ENCODE data around the gene DHRSX.
"Not testable (repeated sequence)": the region's sequence is repeated elsewhere in the genome, so short reads cannot be mapped to it uniquely, and the experiment has no call there.

The DHRSX gene

GRCh38 chrX:2360731-2361130, 140.0 kb downstream of the DHRSX start:
- Histone ChIP-seq H3K27ac (ENCODE audit: low read depth, low read length) (no peak overlapping the region), H4K20me1 (ENCODE audit: control insufficient read depth, insufficient read depth, low read depth, low read length) (no peaks in the 10 kb centered on the region), H3K27me3 (ENCODE audit: control insufficient read depth, low read length) (no peaks in the 10 kb centered on the region), H3K79me2 (ENCODE audit: control insufficient read depth, low read length) (no peaks in the 10 kb centered on the region), H3K4me2 (ENCODE audit: low read length) (no peak overlapping the region), H3K36me3 (ENCODE audit: control insufficient read depth, low read length) (0 out of 2 replicates have a peak, but pooled peaks cover 3% of the 10 kb centered on the region), H3K9me3 (ENCODE audit: control insufficient read depth, insufficient read depth, low read length) (peaks cover 11% of the 10 kb centered on the region), H3K9me2 (replicated peaks; ENCODE audit: control insufficient read depth, low read length) (no peaks in the 10 kb centered on the region), H3F3A (ENCODE audit: control insufficient read depth, insufficient read depth) (no peaks in the 10 kb centered on the region), H3K4me3 (ENCODE audit: low read length) (no peak overlapping the region), H3K4me1 (ENCODE audit: control insufficient read depth, low read length) (no peaks in the 10 kb centered on the region)
- TF ChIP-seq, protein P1, sequence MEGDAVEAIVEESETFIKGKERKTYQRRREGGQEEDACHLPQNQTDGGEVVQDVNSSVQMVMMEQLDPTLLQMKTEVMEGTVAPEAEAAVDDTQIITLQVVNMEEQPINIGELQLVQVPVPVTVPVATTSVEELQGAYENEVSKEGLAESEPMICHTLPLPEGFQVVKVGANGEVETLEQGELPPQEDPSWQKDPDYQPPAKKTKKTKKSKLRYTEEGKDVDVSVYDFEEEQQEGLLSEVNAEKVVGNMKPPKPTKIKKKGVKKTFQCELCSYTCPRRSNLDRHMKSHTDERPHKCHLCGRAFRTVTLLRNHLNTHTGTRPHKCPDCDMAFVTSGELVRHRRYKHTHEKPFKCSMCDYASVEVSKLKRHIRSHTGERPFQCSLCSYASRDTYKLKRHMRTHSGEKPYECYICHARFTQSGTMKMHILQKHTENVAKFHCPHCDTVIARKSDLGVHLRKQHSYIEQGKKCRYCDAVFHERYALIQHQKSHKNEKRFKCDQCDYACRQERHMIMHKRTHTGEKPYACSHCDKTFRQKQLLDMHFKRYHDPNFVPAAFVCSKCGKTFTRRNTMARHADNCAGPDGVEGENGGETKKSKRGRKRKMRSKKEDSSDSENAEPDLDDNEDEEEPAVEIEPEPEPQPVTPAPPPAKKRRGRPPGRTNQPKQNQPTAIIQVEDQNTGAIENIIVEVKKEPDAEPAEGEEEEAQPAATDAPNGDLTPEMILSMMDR (IDR thresholded peaks at IDR 0.05; ENCODE audit: low read depth, low read length, poor library complexity, severe bottlenecking): no peak
- no peak for TF ChIP-seq EZH2phosphoT487 (IDR thresholded peaks at IDR 0.05; ENCODE audit: borderline replicate concordance, low read length)

DNA sequence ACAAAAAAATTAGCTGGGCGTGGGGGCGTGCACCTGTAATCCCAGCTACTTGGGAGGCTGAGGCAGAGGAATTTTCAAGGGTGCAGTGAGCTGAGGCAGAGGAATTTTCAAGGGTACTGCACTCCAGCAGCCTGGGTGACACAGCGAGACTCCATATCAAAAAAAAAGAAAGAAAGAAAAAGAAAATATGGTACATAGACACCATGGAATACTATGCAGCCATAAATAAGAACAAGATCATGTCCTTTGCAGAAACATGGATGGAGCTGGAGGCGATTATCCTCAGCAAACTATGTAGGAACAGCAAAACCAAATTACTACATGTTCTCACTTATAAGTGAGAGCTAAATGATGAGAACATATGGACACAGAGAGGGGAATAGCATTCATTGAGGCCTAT, 141.3 kb downstream of the DHRSX start:
- not testable (repeated sequence) for H4K20me1 ChIP-seq (ENCODE audit: control insufficient read depth, insufficient read depth, low read depth, low read length); H3K4me1 ChIP-seq (ENCODE audit: control insufficient read depth, low read length); H3K27me3 ChIP-seq (ENCODE audit: control insufficient read depth, low read length); H3F3A ChIP-seq (ENCODE audit: control insufficient read depth, insufficient read depth); H3K4me2 ChIP-seq (ENCODE audit: low read length); H3K27ac ChIP-seq (ENCODE audit: low read depth, low read length); H3K79me2 ChIP-seq (ENCODE audit: control insufficient read depth, low read length); H3K36me3 ChIP-seq (ENCODE audit: control insufficient read depth, low read length); H3K4me3 ChIP-seq (ENCODE audit: low read length); H3K9me2 ChIP-seq (replicated peaks; ENCODE audit: control insufficient read depth, low read length)
- H3K9me3 ChIP-seq (ENCODE audit: control insufficient read depth, insufficient read depth, low read length): peaks cover 11% of the 10 kb centered on the region

- no peaks in the 10 kb centered on the region for H3K4me1 ChIP-seq (ENCODE audit: control insufficient read depth, low read length)
- no peaks in the 10 kb centered on the region for H3K79me2 ChIP-seq (ENCODE audit: control insufficient read depth, low read length)
- H3K4me2 ChIP-seq (ENCODE audit: low read length): no peak overlapping the region
- H3K27me3 ChIP-seq (ENCODE audit: control insufficient read depth, low read length): no peaks in the 10 kb centered on the region
- H3K9me3 ChIP-seq (ENCODE audit: control insufficient read depth, insufficient read depth, low read length): no peaks in the 10 kb centered on the region
- H3K27ac ChIP-seq (ENCODE audit: low read depth, low read length): no peak overlapping the region
- H3K36me3 ChIP-seq (ENCODE audit: control insufficient read depth, low read length): no peaks in the 10 kb centered on the region
- TF ChIP-seq, protein P1 (IDR thresholded peaks at IDR 0.05; ENCODE audit: low read depth, low read length, poor library complexity, severe bottlenecking): no peak
- H3F3A ChIP-seq (ENCODE audit: control insufficient read depth, insufficient read depth): no peaks in the 10 kb centered on the region
- no peaks in the 10 kb centered on the region for H3K9me2 ChIP-seq (replicated peaks; ENCODE audit: control insufficient read depth, low read length)
- no peak overlapping the region for H3K4me3 ChIP-seq (ENCODE audit: low read length)
- no peaks in the 10 kb centered on the region for H4K20me1 ChIP-seq (ENCODE audit: control insufficient read depth, insufficient read depth, low read depth, low read length)
These were observed 148.5 kb downstream of the DHRSX start for GRCh38 chrX:2351999-2352995.

DNA sequence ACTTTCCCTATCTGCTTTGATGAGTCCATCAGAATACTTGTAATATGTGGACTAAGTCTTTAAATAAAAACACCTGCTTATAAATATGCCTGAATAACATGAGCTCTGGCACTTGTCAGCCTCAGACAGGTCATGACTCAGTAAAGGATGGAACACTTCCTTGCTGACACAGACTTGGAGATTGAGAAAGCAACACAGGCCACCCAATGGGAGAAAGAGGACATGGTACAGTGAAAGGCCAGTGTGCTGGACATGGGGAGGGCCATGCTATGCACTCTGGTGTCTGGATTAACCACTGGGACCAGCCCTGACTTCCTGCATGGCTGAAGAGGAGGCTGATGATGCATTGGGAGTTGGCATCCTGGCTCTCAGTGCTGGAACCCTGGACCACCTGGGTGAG, 149.5 kb downstream of the DHRSX start:
- Histone ChIP-seq H3K27me3 (ENCODE audit: control insufficient read depth, low read length) (no peaks in the 10 kb centered on the region), H3K4me1 (ENCODE audit: control insufficient read depth, low read length) (no peaks in the 10 kb centered on the region), H3K9me3 (ENCODE audit: control insufficient read depth, insufficient read depth, low read length) (no peaks in the 10 kb centered on the region), H4K20me1 (ENCODE audit: control insufficient read depth, insufficient read depth, low read depth, low read length) (no peaks in the 10 kb centered on the region), H3F3A (ENCODE audit: control insufficient read depth, insufficient read depth) (no peaks in the 10 kb centered on the region), H3K36me3 (ENCODE audit: control insufficient read depth, low read length) (no peaks in the 10 kb centered on the region), H3K9me2 (replicated peaks; ENCODE audit: control insufficient read depth, low read length) (no peaks in the 10 kb centered on the region), H3K4me2 (ENCODE audit: low read length) (no peak overlapping the region), H3K4me3 (ENCODE audit: low read length) (no peak overlapping the region), H3K79me2 (ENCODE audit: control insufficient read depth, low read length) (no peaks in the 10 kb centered on the region), H3K27ac (ENCODE audit: low read depth, low read length) (no peak overlapping the region)
- TF ChIP-seq, protein P1 (IDR thresholded peaks at IDR 0.05; ENCODE audit: low read depth, low read length, poor library complexity, severe bottlenecking): no peak
- TF ChIP-seq EZH2phosphoT487 (IDR thresholded peaks at IDR 0.05; ENCODE audit: borderline replicate concordance, low read length): no peak

DNA sequence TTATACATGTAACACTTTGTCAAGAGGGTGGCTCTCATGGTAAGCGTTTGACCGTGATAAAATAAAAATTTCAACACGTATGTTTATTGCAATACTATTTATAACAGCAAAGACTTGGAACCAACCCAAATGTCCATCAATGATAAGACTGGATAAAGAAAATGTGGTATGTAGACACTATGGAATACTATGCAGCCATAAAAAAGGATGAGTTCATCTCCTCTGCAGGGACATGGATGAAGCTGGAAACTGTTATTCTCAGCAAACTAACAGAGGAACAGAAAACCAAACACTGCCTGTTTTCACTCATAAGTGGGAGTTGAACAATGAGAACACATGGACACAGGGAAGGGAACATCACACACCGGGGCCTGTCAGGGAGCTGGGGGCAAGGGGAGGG, 150.1 kb downstream of the DHRSX start:
- not testable (repeated sequence) for H3K4me1 ChIP-seq (ENCODE audit: control insufficient read depth, low read length); H3K27me3 ChIP-seq (ENCODE audit: control insufficient read depth, low read length); H3K36me3 ChIP-seq (ENCODE audit: control insufficient read depth, low read length); H3K4me3 ChIP-seq (ENCODE audit: low read length); H3K9me2 ChIP-seq (replicated peaks; ENCODE audit: control insufficient read depth, low read length); H3K27ac ChIP-seq (ENCODE audit: low read depth, low read length); H3K4me2 ChIP-seq (ENCODE audit: low read length); H3K9me3 ChIP-seq (ENCODE audit: control insufficient read depth, insufficient read depth, low read length); H4K20me1 ChIP-seq (ENCODE audit: control insufficient read depth, insufficient read depth, low read depth, low read length); H3K79me2 ChIP-seq (ENCODE audit: control insufficient read depth, low read length); H3F3A ChIP-seq (ENCODE audit: control insufficient read depth, insufficient read depth)
